H1 (cell line): ENCODE data around the gene SNRNP200. TPM values are rescaled to one million over a fixed set of nuclear protein-coding genes. Genes with fewer than 3 reads are reported as not detected.

Experiments used
- CTCF ChIA-PET: fragments of 300-600 bp; sonication (Branson Sonifier 250); formaldehyde crosslinking; loops from one replicate; lab custom pipeline; 2021; ENCODE audit not compliant: partially characterized antibody; lab: Charles Lee
- POLR2A ChIA-PET: fragments of 300-600 bp; sonication (Branson Sonifier 250); formaldehyde crosslinking; loops from one replicate; lab custom pipeline; 2021; ENCODE audit warnings: inconsistent platforms; ENCODE audit not compliant: partially characterized antibody; lab: Charles Lee
- DNase-seq, 2 experiments: peaks; one replicate each; pipeline versions ENCODE4 v3.0.0 to v3.0.0-alpha.2; 2010 to 2022; ENCODE audit warnings: low spot score in 2 of 2, low read depth in 1 of 2, mixed read lengths in 1 of 2
- FAIRE-seq: peaks from 2 replicates; lab custom pipeline; 2011; peaks lifted over from hg19 to GRCh38; lab: Jason Lieb, UNC
- H2AFZ ChIP-seq: 2 replicates; pipeline ENCODE4 v1.8.1; 2012; ENCODE audit warnings: low read length, inconsistent platforms
- H2AK5ac ChIP-seq: 2 replicates; pipeline ENCODE4 v1.6.1; 2013; ENCODE audit warnings: low read depth, low read length
- H2BK120ac ChIP-seq: replicated peaks from 2 replicates; pipeline ENCODE3; 2013; ENCODE audit warnings: low read depth, low read length, inconsistent platforms
- H2BK12ac ChIP-seq: 2 replicates; pipeline ENCODE4 v1.6.1; 2013; ENCODE audit warnings: low read depth, low read length
- H2BK15ac ChIP-seq: 2 replicates; pipeline ENCODE4 v1.6.1; 2013; ENCODE audit warnings: low read length
- H2BK20ac ChIP-seq: 2 replicates; pipeline ENCODE4 v1.6.1; 2013; ENCODE audit warnings: low read length
- H2BK5ac ChIP-seq: 2 replicates; pipeline ENCODE4 v1.6.1; 2013; ENCODE audit warnings: low read depth, low read length
- H3K14ac ChIP-seq: 2 replicates; pipeline ENCODE4 v1.6.1; 2013; ENCODE audit warnings: inconsistent platforms; ENCODE audit not compliant: insufficient read length
- H3K18ac ChIP-seq: 2 replicates; pipeline ENCODE4 v1.6.1; 2013; ENCODE audit warnings: low read length; ENCODE audit errors: extremely low read depth
- H3K23ac ChIP-seq: 2 replicates; pipeline ENCODE4 v1.6.1; 2013; ENCODE audit warnings: inconsistent platforms; ENCODE audit not compliant: insufficient read length
- H3K23me2 ChIP-seq: 2 replicates; pipeline ENCODE4 v1.6.1; 2013; ENCODE audit warnings: low read depth, low read length
- H3K27ac ChIP-seq: 2 replicates; pipeline ENCODE4 v1.6.1; 2011; ENCODE audit warnings: low read depth, low read length, inconsistent platforms
- H3K27me3 ChIP-seq, 4 experiments: replicated peaks in 1 of 4; 1 replicate in 1 of 4; 2 replicates in 3 of 4; pipeline versions ENCODE4 v1.6.1 to v1.8.1; 2011 to 2013; ENCODE audit warnings: low read length in 3 of 4, mild to moderate bottlenecking in 3 of 4, inconsistent platforms in 2 of 4, mixed read lengths in 2 of 4, moderate library complexity in 1 of 4; ENCODE audit not compliant: control insufficient read depth in 3 of 4, insufficient read depth in 3 of 4; ENCODE audit errors: extremely low read depth in 1 of 4
- H3K36me3 ChIP-seq, 4 experiments: 2 replicates each; pipeline versions ENCODE4 v1.6.1 to v1.8.1; 2011 to 2013; ENCODE audit warnings: mild to moderate bottlenecking in 4 of 4, low read length in 3 of 4, moderate library complexity in 2 of 4, control low read depth in 1 of 4, inconsistent platforms in 1 of 4; ENCODE audit not compliant: insufficient read depth in 4 of 4, control insufficient read depth in 2 of 4
- H3K4ac ChIP-seq: replicated peaks from 2 replicates; pipeline ENCODE3; 2013; ENCODE audit warnings: low read length, low read depth, mixed read lengths, inconsistent platforms; ENCODE audit not compliant: insufficient read length
- H3K4me1 ChIP-seq, 4 experiments: replicated peaks in 1 of 4; 1 replicate in 1 of 4; 2 replicates in 3 of 4; pipeline versions ENCODE4 v1.6.1 to v1.8.1; 2011 to 2013; ENCODE audit warnings: low read length in 3 of 4, inconsistent platforms in 2 of 4, mixed read lengths in 1 of 4; ENCODE audit not compliant: insufficient read depth in 4 of 4, control insufficient read depth in 3 of 4
- H3K4me2 ChIP-seq, 2 experiments: 2 replicates each; pipeline versions ENCODE4 v1.6.1 to v1.8.1; 2011 to 2013; ENCODE audit warnings: low read depth in 2 of 2, low read length in 2 of 2, control low read depth in 1 of 2, inconsistent platforms in 1 of 2, mild to moderate bottlenecking in 1 of 2; ENCODE audit not compliant: insufficient read depth in 1 of 2
- H3K4me3 ChIP-seq, 4 experiments: fragments of 200-600, 300-600 bp in 1 of 4; sonication (generic), shearing (Covaris generic), sonication (Bioruptor Twin) in 1 of 4; 2 replicates each; pipeline versions ENCODE4 v1.5.1 to v1.8.1; 2011 to 2016; ENCODE audit warnings: low read length in 4 of 4, low read depth in 3 of 4, control low read depth in 2 of 4, inconsistent platforms in 2 of 4, mild to moderate bottlenecking in 2 of 4, mixed read lengths in 1 of 4, moderate library complexity in 1 of 4; ENCODE audit not compliant: insufficient read depth in 2 of 4; ENCODE audit errors: extremely low read depth in 1 of 4
- H3K56ac ChIP-seq: replicated peaks from 2 replicates; pipeline ENCODE3; 2013; ENCODE audit warnings: low read depth, mild to moderate bottlenecking, mixed read lengths, low read length, inconsistent platforms; ENCODE audit not compliant: insufficient read length
- H3K79me1 ChIP-seq: 2 replicates; pipeline ENCODE4 v1.6.1; 2013; ENCODE audit warnings: low read depth, low read length, control low read depth
- H3K79me2 ChIP-seq, 2 experiments: 2 replicates each; pipeline versions ENCODE4 v1.6.1 to v1.8.1; 2012 to 2013; ENCODE audit warnings: low read length in 2 of 2, mild to moderate bottlenecking in 2 of 2, inconsistent platforms in 1 of 2; ENCODE audit not compliant: insufficient read depth in 2 of 2, control insufficient read depth in 1 of 2
- H3K9ac ChIP-seq, 4 experiments: replicated peaks in 1 of 4; 1 replicate in 1 of 4; 2 replicates in 3 of 4; pipeline versions ENCODE4 v1.6.1 to v1.8.1; 2011 to 2013; ENCODE audit warnings: low read depth in 3 of 4, low read length in 3 of 4, control low read depth in 2 of 4, mild to moderate bottlenecking in 2 of 4, moderate library complexity in 2 of 4, inconsistent platforms in 1 of 4; ENCODE audit errors: extremely low read depth in 1 of 4
- H3K9me3 ChIP-seq, 2 experiments: 2 replicates each; pipeline versions ENCODE4 v1.6.1 to v1.8.1; 2012 to 2013; ENCODE audit warnings: mild to moderate bottlenecking in 2 of 2, moderate library complexity in 2 of 2, control low read depth in 1 of 2, inconsistent platforms in 1 of 2, low read depth in 1 of 2, low read length in 1 of 2, mixed read lengths in 1 of 2; ENCODE audit not compliant: insufficient read depth in 2 of 2
- H4K20me1 ChIP-seq, 2 experiments: replicated peaks in 1 of 2; 2 replicates each; pipeline versions ENCODE3 to v1.8.1; 2011 to 2013; ENCODE audit warnings: inconsistent platforms in 2 of 2, low read length in 2 of 2, mild to moderate bottlenecking in 1 of 2; ENCODE audit not compliant: insufficient read depth in 2 of 2, control insufficient read depth in 1 of 2
- H4K5ac ChIP-seq: 2 replicates; pipeline ENCODE4 v1.6.1; 2013; ENCODE audit warnings: low read length, low read depth, mixed read lengths, inconsistent platforms; ENCODE audit not compliant: insufficient read length
- H4K8ac ChIP-seq: 2 replicates; pipeline ENCODE4 v1.8.0; 2013; ENCODE audit warnings: mild to moderate bottlenecking, moderate library complexity, low read length, inconsistent platforms; ENCODE audit not compliant: insufficient read depth; ENCODE audit errors: extremely low read depth
- H4K91ac ChIP-seq: replicated peaks from 2 replicates; pipeline ENCODE3; 2013; ENCODE audit warnings: low read length, mixed read lengths, inconsistent platforms; ENCODE audit not compliant: insufficient read length
- BRCA1 ChIP-seq: IDR thresholded peaks from 2 replicates; pipeline ENCODE4 v1.6.1; 2012; ENCODE audit warnings: low read depth, low read length, improper control_type of control experiment
- CBX8 ChIP-seq: fragments of 300-800, 300-1000 bp; sonication (generic); IDR thresholded peaks from 2 replicates; pipeline ENCODE4 v1.7.1; 2016; ENCODE audit warnings: low read depth, low read length, borderline replicate concordance
- CTBP2 ChIP-seq: IDR thresholded peaks from 2 replicates; pipeline ENCODE4 v1.7.0; 2011; ENCODE audit warnings: borderline replicate concordance, mild to moderate bottlenecking, moderate library complexity, mixed read lengths, low read length; ENCODE audit not compliant: insufficient read depth, insufficient read length
- GABPA ChIP-seq: IDR thresholded peaks from 2 replicates; pipeline ENCODE4 v1.6.1; 2011; ENCODE audit warnings: mild to moderate bottlenecking, low read length, moderate library complexity, borderline replicate concordance; ENCODE audit not compliant: insufficient read depth
- GTF2F1 ChIP-seq: IDR thresholded peaks from 2 replicates; pipeline ENCODE4 v1.6.1; 2012; ENCODE audit warnings: low read depth, low read length, improper control_type of control experiment, borderline replicate concordance
- POLR2AphosphoS5 ChIP-seq: IDR thresholded peaks from 2 replicates; pipeline ENCODE4 v1.6.1; 2011; ENCODE audit warnings: low read depth, low read length
- SRF ChIP-seq: IDR thresholded peaks from 2 replicates; pipeline ENCODE4 v1.6.1; 2011; ENCODE audit warnings: mild to moderate bottlenecking, low read depth, low read length, moderate library complexity
- WGBS, 2 experiments: shearing (Covaris generic) in 1 of 2; methylation state at CpG; one replicate each; pipeline versions ENCODE4 v1.1.6 to v1.1.7; 2013 to 2015; ENCODE audit warnings: low lambda C conversion rate in 2 of 2, mixed read lengths in 2 of 2, inconsistent platforms in 1 of 2, low coverage in 1 of 2, missing lambda C conversion rate in 1 of 2; ENCODE audit not compliant: insufficient replicate concordance in 2 of 2, insufficient coverage in 1 of 2, insufficient read length in 1 of 2; ENCODE audit errors: extremely low coverage in 1 of 2, missing lambda C conversion rate in 1 of 2; 5-methylcytosine and 5-hydroxymethylcytosine counted together
- polyA plus RNA-seq, 7 experiments: library from polyadenylated mRNA; depleted of rRNA in 3 of 7; stranded (reverse) in 5 of 7; unstranded in 2 of 7; fragments of >200 nt in 5 of 7; fragments of 200-250 nt in 2 of 7; gene quantifications; 1 replicate in 5 of 7; 2 replicates in 1 of 7; 4 replicates in 1 of 7; pipeline versions ENCODE4 v1.2.1 to v1.2.3, GENCODE V29; 2011 to 2013; ENCODE audit warnings: missing spikeins in 2 of 7, mixed read lengths in 2 of 7
- total RNA-seq: library from RNA; stranded (reverse); fragmentation: NEBNext Ultra II Directional; extraction: Animal tissue kit (Norgen Biotek cat#: 25700); gene quantifications from 2 replicates; pipeline ENCODE4 v1.2.1, GENCODE V29; 2021
- TF ChIP-seq, protein P1 (sequence below): IDR thresholded peaks from 2 replicates; pipeline ENCODE4 v1.6.1; 2012; ENCODE audit warnings: low read length, inconsistent platforms

SNRNP200 gene
- total and polyA plus RNA-seq, 2 of the 8 experiments (the other 6 are each of a cell fraction or from before 2014, with no cell fraction given): 190 to 289 TPM

DNA sequence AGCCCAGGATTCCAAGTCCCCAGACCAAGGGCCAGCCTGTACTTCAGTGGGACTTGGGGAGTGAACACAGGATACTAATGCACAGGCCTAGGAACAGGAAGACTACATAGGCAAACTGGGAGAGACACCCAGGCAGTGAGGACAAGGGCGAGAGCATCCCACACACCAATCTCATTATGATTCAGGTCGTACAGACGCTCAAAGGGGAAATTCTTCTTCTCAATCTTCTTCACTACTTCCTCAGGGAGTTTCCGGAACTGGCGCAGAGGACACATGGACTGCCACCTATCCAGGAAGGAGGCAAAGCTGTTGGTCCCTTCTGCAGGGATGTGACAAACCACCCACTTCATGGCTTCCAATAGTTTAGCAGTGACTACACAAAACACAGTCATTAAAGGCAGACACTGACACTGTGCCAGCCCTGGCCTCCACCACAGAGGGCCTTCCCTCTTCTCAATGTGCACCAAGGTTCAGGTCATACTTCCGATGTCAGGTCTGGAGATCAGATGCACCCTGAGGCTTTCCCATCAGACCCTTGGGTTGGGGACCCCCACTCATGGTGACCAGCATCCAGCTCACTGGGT lies 18.0 kb downstream of the SNRNP200 start:
- no peak for DNase-seq
- Histone ChIP-seq H2AK5ac (no peak overlapping the region), H3K4ac (no peak overlapping the region), H4K8ac (no peak overlapping the region), H2BK15ac (no peak overlapping the region), H2BK20ac (no peak overlapping the region), H3K56ac (no peak overlapping the region), H3K79me2 (no peaks in the 10 kb centered on the region), H4K20me1 (peaks cover 5 to 20% of the 10 kb centered on the region in 2 experiments), H3K27me3 (no peaks in the 10 kb centered on the region), H3K27ac (no peak overlapping the region), H3K36me3 (peaks cover 78 to 99% (median 98%) of the 10 kb centered on the region in 4 experiments), H3K23me2 (no peaks in the 10 kb centered on the region), H3K9ac (no peak overlapping the region), H3K4me3 (no peak overlapping the region), H3K9me3 (no peaks in the 10 kb centered on the region), H2BK120ac (no peak overlapping the region), H2AFZ (no peak overlapping the region), H2BK5ac (no peak overlapping the region), H3K18ac (no peak overlapping the region), H3K4me2 (no peak overlapping the region), H3K4me1 (no peaks in the 10 kb centered on the region), H4K5ac (no peak overlapping the region), H3K14ac (no peak overlapping the region), H3K23ac (no peak overlapping the region), H4K91ac (no peak overlapping the region), H2BK12ac (no peak overlapping the region), H3K79me1 (no peaks in the 10 kb centered on the region)
- WGBS, 2 experiments: 85% methylated on average over 6 of the region's 6 CpGs; no CpG with 5 or more reads in 1 of the 2 experiments
- ChIA-PET CTCF (no interaction called here), POLR2A (interaction anchor here (0.9 to 5.5 kb wide), 7 partner anchors 10 to 73 kb away, joined by 3 to 42 read pairs (median 4); partner anchors contain the start of gene SNRNP200)
- FAIRE-seq: no peak
- TF ChIP-seq, protein P1, sequence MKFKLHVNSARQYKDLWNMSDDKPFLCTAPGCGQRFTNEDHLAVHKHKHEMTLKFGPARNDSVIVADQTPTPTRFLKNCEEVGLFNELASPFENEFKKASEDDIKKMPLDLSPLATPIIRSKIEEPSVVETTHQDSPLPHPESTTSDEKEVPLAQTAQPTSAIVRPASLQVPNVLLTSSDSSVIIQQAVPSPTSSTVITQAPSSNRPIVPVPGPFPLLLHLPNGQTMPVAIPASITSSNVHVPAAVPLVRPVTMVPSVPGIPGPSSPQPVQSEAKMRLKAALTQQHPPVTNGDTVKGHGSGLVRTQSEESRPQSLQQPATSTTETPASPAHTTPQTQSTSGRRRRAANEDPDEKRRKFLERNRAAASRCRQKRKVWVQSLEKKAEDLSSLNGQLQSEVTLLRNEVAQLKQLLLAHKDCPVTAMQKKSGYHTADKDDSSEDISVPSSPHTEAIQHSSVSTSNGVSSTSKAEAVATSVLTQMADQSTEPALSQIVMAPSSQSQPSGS: no peak
- no peak for TF ChIP-seq SRF
- TF ChIP-seq CTBP2: no peak
- TF ChIP-seq POLR2AphosphoS5: no peak
- TF ChIP-seq GTF2F1: no peak
- no peak for TF ChIP-seq BRCA1
- TF ChIP-seq CBX8: no peak
- TF ChIP-seq GABPA: no peak
